PC-3 (cell line): Measurements from ENCODE around the gene JAG2. TPM values are rescaled to one million over a fixed set of nuclear protein-coding genes. Genes with fewer than 3 reads are reported as not detected.

ENCODE experiments used
- ATAC-seq: fragments of 200-7000 bp; cut with Tn5 transposase; 2 replicates; pipeline ENCODE4 v1.9.1; 2020; ENCODE audit warnings: mild to moderate bottlenecking, moderate library complexity
- BruUV-seq: library from RNA; stranded (reverse); fragments of 400-500 nt; replicated peaks from 2 replicates; lab custom pipeline; 2021; lab: Mats Ljungman, UMichigan
- CTCF ChIA-PET: fragments of 300-600 bp; sonication (Branson Sonifier 250); formaldehyde crosslinking; loops from one replicate; lab custom pipeline; 2022; ENCODE audit warnings: antibody characterized with exemption; lab: Charles Lee
- POLR2A ChIA-PET: fragments of 300-600 bp; sonication (Branson Sonifier 250); formaldehyde crosslinking; loops from one replicate; lab custom pipeline; 2022; ENCODE audit warnings: antibody characterized with exemption; ENCODE audit not compliant: unreplicated experiment; lab: Charles Lee
- DNase-seq: peaks from one replicate; pipeline ENCODE4 v3.0.0-alpha.2; 2015
- H2AFZ ChIP-seq: fragments of 300-600 bp; sonication (generic); 2 replicates; pipeline ENCODE4 v1.6.0; 2016; ENCODE audit warnings: antibody characterized with exemption, low read length
- H3F3A ChIP-seq: fragments of 300-600 bp; sonication (generic); one replicate; pipeline ENCODE4 v1.6.0; 2017; ENCODE audit warnings: antibody characterized with exemption, low read length, control low read depth, mild to moderate bottlenecking; ENCODE audit not compliant: unreplicated experiment
- H3K27ac ChIP-seq: fragments of 300-600 bp; sonication (generic); 2 replicates; pipeline ENCODE4 v1.5.1; 2016; ENCODE audit warnings: mild to moderate bottlenecking, low read length
- H3K27me3 ChIP-seq: fragments of 300-600 bp; sonication (generic); 2 replicates; pipeline ENCODE4 v1.6.1; 2016; ENCODE audit warnings: low read length, mixed read lengths
- H3K36me3 ChIP-seq: fragments of 300-600 bp; sonication (generic); 2 replicates; pipeline ENCODE4 v1.6.1; 2016; ENCODE audit warnings: low read depth, mixed run types, low read length, mixed read lengths
- H3K4me1 ChIP-seq: fragments of 300-600 bp; sonication (generic); 2 replicates; pipeline ENCODE4 v1.5.1; 2016; ENCODE audit warnings: low read length; ENCODE audit not compliant: insufficient read depth
- H3K4me2 ChIP-seq: fragments of 300-600 bp; sonication (generic); 2 replicates; pipeline ENCODE4 v1.6.0; 2016; ENCODE audit warnings: low read length
- H3K4me3 ChIP-seq: fragments of 300-600 bp; sonication (generic); 2 replicates; pipeline ENCODE4 v1.5.1; 2016; ENCODE audit warnings: mild to moderate bottlenecking, low read length, mixed read lengths
- H3K79me2 ChIP-seq: fragments of 300-600 bp; sonication (generic); 2 replicates; pipeline ENCODE4 v1.6.1; 2017; ENCODE audit warnings: low read length, mixed read lengths
- H3K9ac ChIP-seq: fragments of 300-600 bp; sonication (generic); 2 replicates; pipeline ENCODE4 v1.6.0; 2016; ENCODE audit warnings: mild to moderate bottlenecking, low read length
- H3K9me2 ChIP-seq: fragments of 300-600 bp; sonication (generic); replicated peaks from 2 replicates; pipeline ENCODE4 v1.6.1; 2016; ENCODE audit warnings: mixed run types, low read length, mixed read lengths
- H3K9me3 ChIP-seq: fragments of 300-600 bp; sonication (generic); 2 replicates; pipeline ENCODE4 v1.6.1; 2016; ENCODE audit warnings: low read length, mixed read lengths
- H4K20me1 ChIP-seq: fragments of 300-600 bp; sonication (generic); 2 replicates; pipeline ENCODE4 v1.6.1; 2016; ENCODE audit warnings: low read length, mixed read lengths
- EZH2 ChIP-seq: fragments of 300-600 bp; sonication (generic); IDR thresholded peaks from one replicate; pipeline ENCODE4 v1.6.1; 2017; ENCODE audit warnings: antibody characterized with exemption, mild to moderate bottlenecking, low read length; ENCODE audit not compliant: unreplicated experiment
- EZH2phosphoT487 ChIP-seq: fragments of 300-600 bp; sonication (generic); IDR thresholded peaks from 2 replicates; pipeline ENCODE4 v1.6.1; 2018; ENCODE audit warnings: mild to moderate bottlenecking, antibody characterized with exemption, low read length, borderline replicate concordance
- intact Hi-C: fragments of 100-400 bp; cut with micrococcal nuclease; formaldehyde crosslinking; loops from 2 replicates; pipeline ENCODE4 v1.9.0; 2023
- total RNA-seq: library from RNA; depleted of rRNA; stranded (reverse); fragments of >200 nt; gene quantifications from 2 replicates; pipeline ENCODE4 v1.2.3, GENCODE V29; 2014
- TF ChIP-seq, protein P1 (sequence below): fragments of 300-600 bp; sonication (generic); conservative IDR thresholded peaks from 2 replicates; pipeline ENCODE4 v1.5.1; 2017; ENCODE audit warnings: antibody characterized with exemption, low read depth, mild to moderate bottlenecking, low read length

Gene JAG2
- total RNA-seq, 1 experiment from 2014 or later = 57.1 TPM

DNA sequence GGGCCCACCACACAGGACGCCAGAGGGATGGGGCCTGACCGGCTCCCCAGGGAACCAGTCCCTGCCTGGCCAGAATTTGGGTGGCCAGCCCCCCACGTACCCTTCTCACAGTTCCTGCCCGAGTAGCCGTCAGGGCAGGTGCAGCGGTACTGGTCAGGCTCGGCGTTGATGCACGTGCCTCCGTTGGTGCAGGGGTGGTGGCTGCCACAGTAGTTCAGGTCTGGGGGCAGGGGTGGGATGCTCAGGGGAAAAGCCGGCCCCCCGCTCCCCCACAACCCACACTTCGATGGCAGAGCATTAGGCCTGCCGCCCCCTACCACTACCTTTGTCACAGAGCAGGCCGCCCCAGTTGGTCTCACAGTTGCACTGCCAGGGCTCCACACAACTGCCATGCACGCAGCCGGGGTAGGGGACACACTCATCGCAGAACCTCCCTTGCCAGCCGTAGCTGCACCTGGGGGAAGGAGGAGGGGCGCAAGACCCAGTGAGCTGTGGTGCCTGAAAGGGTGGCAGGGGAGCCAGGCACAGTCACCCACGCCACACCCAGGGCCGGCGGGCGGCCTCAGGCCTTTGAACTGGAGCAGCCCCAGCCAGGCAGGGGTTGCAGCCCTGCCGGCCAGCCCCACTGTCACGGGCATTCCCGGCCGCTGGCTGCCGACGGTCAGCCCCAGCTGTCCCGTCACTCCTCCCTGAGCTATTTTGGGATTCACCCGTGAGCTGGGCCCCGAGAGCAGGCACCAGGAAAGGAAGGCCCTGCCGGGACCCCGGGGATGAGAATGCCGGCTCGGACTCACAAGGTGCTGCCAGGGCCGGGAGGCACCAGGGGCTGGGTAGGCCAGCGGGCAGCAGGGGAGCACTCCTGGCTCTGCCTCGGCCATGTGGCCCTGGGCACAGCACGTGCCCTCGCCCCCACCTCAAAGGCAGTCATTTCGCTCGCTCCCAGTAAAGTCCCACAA is 16.5 kb downstream of the JAG2 start:
- BruUV-seq = no TSS peak
- H2AFZ ChIP-seq = no peak overlapping the region
- intact Hi-C loops = no loop called here
- TF ChIP-seq, protein P1, sequence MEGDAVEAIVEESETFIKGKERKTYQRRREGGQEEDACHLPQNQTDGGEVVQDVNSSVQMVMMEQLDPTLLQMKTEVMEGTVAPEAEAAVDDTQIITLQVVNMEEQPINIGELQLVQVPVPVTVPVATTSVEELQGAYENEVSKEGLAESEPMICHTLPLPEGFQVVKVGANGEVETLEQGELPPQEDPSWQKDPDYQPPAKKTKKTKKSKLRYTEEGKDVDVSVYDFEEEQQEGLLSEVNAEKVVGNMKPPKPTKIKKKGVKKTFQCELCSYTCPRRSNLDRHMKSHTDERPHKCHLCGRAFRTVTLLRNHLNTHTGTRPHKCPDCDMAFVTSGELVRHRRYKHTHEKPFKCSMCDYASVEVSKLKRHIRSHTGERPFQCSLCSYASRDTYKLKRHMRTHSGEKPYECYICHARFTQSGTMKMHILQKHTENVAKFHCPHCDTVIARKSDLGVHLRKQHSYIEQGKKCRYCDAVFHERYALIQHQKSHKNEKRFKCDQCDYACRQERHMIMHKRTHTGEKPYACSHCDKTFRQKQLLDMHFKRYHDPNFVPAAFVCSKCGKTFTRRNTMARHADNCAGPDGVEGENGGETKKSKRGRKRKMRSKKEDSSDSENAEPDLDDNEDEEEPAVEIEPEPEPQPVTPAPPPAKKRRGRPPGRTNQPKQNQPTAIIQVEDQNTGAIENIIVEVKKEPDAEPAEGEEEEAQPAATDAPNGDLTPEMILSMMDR = no peak
- TF ChIP-seq EZH2 (no peak), EZH2phosphoT487 (no peak)
- POLR2A ChIA-PET = no interaction called here
- H3K4me1 ChIP-seq = no peaks in the 10 kb centered on the region
- H3K4me3 ChIP-seq = no peak overlapping the region
- no peaks in the 10 kb centered on the region for H3K9me3 ChIP-seq
- H3K27me3 ChIP-seq = no peaks in the 10 kb centered on the region
- no peaks in the 10 kb centered on the region for H4K20me1 ChIP-seq
- no peaks in the 10 kb centered on the region for H3K36me3 ChIP-seq
- no peaks in the 10 kb centered on the region for H3F3A ChIP-seq
- CTCF ChIA-PET = no interaction called here
- no peak overlapping the region for H3K27ac ChIP-seq
- no peaks in the 10 kb centered on the region for H3K79me2 ChIP-seq
- no peak for DNase-seq
- H3K9me2 ChIP-seq = no peaks in the 10 kb centered on the region
- H3K4me2 ChIP-seq = no peak overlapping the region
- no peak for ATAC-seq
- no peak overlapping the region for H3K9ac ChIP-seq

- intact Hi-C loops = no loop called here
- Histone ChIP-seq H3K27me3 (no peaks in the 10 kb centered on the region), H3K36me3 (no peaks in the 10 kb centered on the region), H3F3A (no peaks in the 10 kb centered on the region), H3K4me1 (no peaks in the 10 kb centered on the region), H3K4me3 (no peak overlapping the region), H2AFZ (no peak overlapping the region), H4K20me1 (no peaks in the 10 kb centered on the region), H3K4me2 (no peak overlapping the region), H3K9me2 (no peaks in the 10 kb centered on the region), H3K9ac (no peak overlapping the region), H3K9me3 (no peaks in the 10 kb centered on the region), H3K79me2 (no peaks in the 10 kb centered on the region), H3K27ac (no peak overlapping the region)
- ATAC-seq (no peak), DNase-seq (no peak)
- ChIA-PET CTCF (no interaction called here), POLR2A (no interaction called here)
- no peak for TF ChIP-seq EZH2
- no peak for TF ChIP-seq EZH2phosphoT487
- BruUV-seq = no TSS peak
Observed at GRCh38 chr14:105151084-105151837, 17.3 kb downstream of the JAG2 start.

DNA sequence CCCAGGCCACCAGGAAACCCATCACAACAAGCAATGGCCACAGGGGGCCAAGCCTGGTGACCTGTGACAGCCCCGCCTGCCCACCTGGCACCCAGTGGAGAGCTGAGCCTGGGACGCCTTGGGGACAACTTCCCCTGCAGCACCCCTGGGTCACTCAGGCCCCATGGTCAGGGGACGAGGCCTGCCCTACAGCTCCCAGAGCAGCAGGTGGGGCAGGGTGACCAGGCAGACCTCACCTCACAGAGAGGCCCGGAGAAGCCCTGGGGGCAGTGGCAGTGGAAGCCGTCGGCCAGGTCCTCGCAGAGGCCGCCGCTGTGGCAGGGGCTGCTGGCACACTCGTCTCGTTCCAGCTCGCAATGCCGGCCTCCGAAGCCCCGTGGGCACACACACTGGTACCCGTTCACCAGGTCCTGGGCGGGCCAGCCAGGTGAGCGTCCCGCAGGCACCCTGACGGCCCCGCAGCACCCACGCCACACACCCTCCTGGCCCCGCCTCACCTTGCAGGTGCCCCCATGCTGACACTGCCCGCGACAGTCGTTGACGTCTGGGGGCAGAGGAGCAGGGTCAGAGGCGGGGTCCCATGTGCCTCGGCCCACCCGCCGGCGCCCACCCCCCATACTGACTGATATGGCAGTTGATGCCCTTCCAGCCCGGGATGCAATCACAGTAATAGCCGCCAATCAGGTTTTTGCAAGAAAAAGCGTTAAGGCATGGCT is 18.1 kb downstream of the JAG2 start:
- Histone ChIP-seq H3K4me3 (no peak overlapping the region), H3K4me1 (no peaks in the 10 kb centered on the region), H3K9me3 (no peaks in the 10 kb centered on the region), H3K4me2 (no peak overlapping the region), H3K36me3 (no peaks in the 10 kb centered on the region), H3K27ac (no peak overlapping the region), H3K79me2 (no peaks in the 10 kb centered on the region), H4K20me1 (no peaks in the 10 kb centered on the region), H3F3A (no peaks in the 10 kb centered on the region), H3K27me3 (no peaks in the 10 kb centered on the region), H3K9me2 (no peaks in the 10 kb centered on the region), H2AFZ (no peak overlapping the region), H3K9ac (no peak overlapping the region)
- ChIA-PET POLR2A (no interaction called here), CTCF (no interaction called here)
- DNase-seq = no peak
- intact Hi-C loops = no loop called here
- BruUV-seq = no TSS peak
- TF ChIP-seq EZH2 (no peak), EZH2phosphoT487 (no peak)
- TF ChIP-seq, protein P1 = no peak
- ATAC-seq = no peak
